Sigmoid colon (tissue), 7 donors: ENCODE results near the gene VAV1. TPM values are rescaled to one million over a fixed set of nuclear protein-coding genes. Genes with fewer than 3 reads are reported as not detected.
"Not testable (repeated sequence)": the region's sequence is repeated elsewhere in the genome, so short reads cannot be mapped to it uniquely, and the experiment has no call there.

ENCODE experiments used
- DNase-seq: peaks from one replicate; pipeline ENCODE4 v3.0.0-alpha.2; 2019
- H3K27ac ChIP-seq, 4 donors: fragments of 200-600 bp; sonication (generic); one replicate each; pipeline ENCODE4 v1.5.1; 2016 to 2019; ENCODE audit warnings: mild to moderate bottlenecking in 1 of 4
- H3K27me3 ChIP-seq, 3 donors: fragments of 200-600 bp; sonication (generic); one replicate each; pipeline ENCODE4 v1.5.1; 2019; ENCODE audit warnings: mild to moderate bottlenecking in 1 of 3
- H3K36me3 ChIP-seq, 4 donors: fragments of 200-600 bp; sonication (generic); one replicate each; pipeline ENCODE4 v1.5.1; 2016 to 2019
- H3K4me1 ChIP-seq, 4 donors: fragments of 200-600 bp; sonication (generic); one replicate each; pipeline ENCODE4 v1.5.1; 2017 to 2019
- H3K4me3 ChIP-seq, 4 donors: fragments of 200-600 bp; sonication (generic); one replicate each; pipeline ENCODE4 v1.5.1; 2017 to 2019; ENCODE audit warnings: mild to moderate bottlenecking in 2 of 4, moderate library complexity in 1 of 4
- H3K9me3 ChIP-seq, 4 donors: fragments of 200-600 bp in 3 of 4; sonication (generic) in 3 of 4; one replicate each; pipeline versions ENCODE4 v1.5.1 to v1.6.1; 2013 to 2019
- CTCF ChIP-seq, 4 experiments: fragments of 450-650 bp in 3 of 4; fragments of 200-600 bp in 1 of 4; IDR thresholded peaks; one replicate each; pipeline ENCODE4 v1.5.1; 2016 to 2019; ENCODE audit warnings: antibody characterized with exemption in 4 of 4, mild to moderate bottlenecking in 3 of 4, moderate library complexity in 2 of 4
- EP300 ChIP-seq, 4 donors: sonication (generic); formaldehyde crosslinking; IDR thresholded peaks; one replicate each; pipeline ENCODE4 v1.6.1; 2017; ENCODE audit warnings: antibody characterized with exemption in 4 of 4
- POLR2A ChIP-seq, 2 donors: fragments of 450-650 bp; IDR thresholded peaks; one replicate each; pipeline ENCODE4 v1.6.1; 2016; ENCODE audit warnings: antibody characterized with exemption in 2 of 2, mild to moderate bottlenecking in 2 of 2, moderate library complexity in 2 of 2
- POLR2AphosphoS5 ChIP-seq, 4 donors: sonication (generic); formaldehyde crosslinking; IDR thresholded peaks; one replicate each; pipeline ENCODE4 v1.6.1; 2017; ENCODE audit warnings: antibody characterized with exemption in 4 of 4
- WGBS, 2 donors: extraction: QIAGEN DNeasy Blood & Tissue Kit; methylation state at CpG; one replicate each; pipeline ENCODE4 v1.1.7; 2013; 5-methylcytosine and 5-hydroxymethylcytosine counted together
- intact Hi-C: fragments of 100-400 bp; cut with DNase I; formaldehyde crosslinking; loops from one replicate; pipeline ENCODE4 v1.15.1; 2023
- polyA plus RNA-seq, 3 donors: library from polyadenylated mRNA; stranded (reverse); fragments of 200-250 nt; gene quantifications; one replicate each; pipeline ENCODE4 v1.2.3, GENCODE V29; 2013
- total RNA-seq, 4 donors: library from RNA; depleted of rRNA; stranded (reverse); fragments of >200 nt; gene quantifications; one replicate each; pipeline ENCODE4 v1.1.0, GENCODE V29; 2016
- donor health status: healthy with polysubstance abuse.
- donor health status: Bipolar disorder and iron deficiency.
- donor health status: healthy.

The VAV1 gene
- total and polyA plus RNA-seq, 7 donors: 2.4 to 18.9 (median 4.1) TPM

GRCh38 chr19:6862673-6863078 lies 90.2 kb downstream of the VAV1 start:
- Histone ChIP-seq H3K4me1 (peaks cover 0 to 9% (median 7%) of the 10 kb centered on the region in 4 donors), H3K4me3 (peak overlapping the region in 3 of 4 donors; percentile 13 to 42 (median 37)), H3K9me3 (no peaks in the 10 kb centered on the region), H3K36me3 (no peaks in the 10 kb centered on the region), H3K27me3 (peaks cover 0 to 5% (median 0%) of the 10 kb centered on the region in 3 donors), H3K27ac (peak overlapping the region in 1 of 4 donors; percentile 47)
- intact Hi-C loops: loop anchor here (1.0 to 5.0 kb wide), 4 partner anchors 110 to 346 kb away; partner anchors contain the start of gene TRIP10
- WGBS, 2 donors: 4 to 7% methylated on average over 16 of the region's 16 CpGs
- peak; percentile 84 for DNase-seq
- TF ChIP-seq POLR2A (IDR thresholded peaks at IDR 0.05) (no peak), CTCF (IDR thresholded peaks at IDR 0.05) (peak; percentile 52 to 89 (median 87))

- H3K4me1 ChIP-seq: peaks cover 0 to 9% (median 7%) of the 10 kb centered on the region in 4 donors
- 53 to 66% methylated on average over 9 of the region's 9 CpGs for WGBS, 2 donors
- no peak for DNase-seq
- no peak for TF ChIP-seq POLR2A (IDR thresholded peaks at IDR 0.05)
- TF ChIP-seq CTCF (IDR thresholded peaks at IDR 0.05): no peak
- TF ChIP-seq POLR2AphosphoS5 (IDR thresholded peaks at IDR 0.05): no peak
- no peak for TF ChIP-seq EP300 (IDR thresholded peaks at IDR 0.05)
- no peaks in the 10 kb centered on the region for H3K36me3 ChIP-seq
- no peak overlapping the region for H3K27ac ChIP-seq
- intact Hi-C loops: loop anchor here (5.0 kb wide), 1 partner anchor 112 kb away; no protein-coding TSS in a partner anchor
- H3K9me3 ChIP-seq: no peaks in the 10 kb centered on the region
- no peak overlapping the region for H3K4me3 ChIP-seq
- peaks cover 0 to 8% (median 0%) of the 10 kb centered on the region in 3 donors for H3K27me3 ChIP-seq
These were observed 91.9 kb downstream of the VAV1 start for GRCh38 chr19:6864325-6864940.

- intact Hi-C loops: no loop called here
- H3K27ac ChIP-seq: no peak overlapping the region
- H3K27me3 ChIP-seq: peaks cover 0 to 8% (median 0%) of the 10 kb centered on the region in 3 donors
- no peak overlapping the region for H3K4me3 ChIP-seq
- TF ChIP-seq POLR2A (IDR thresholded peaks at IDR 0.05) (no peak), CTCF (IDR thresholded peaks at IDR 0.05) (no peak), POLR2AphosphoS5 (IDR thresholded peaks at IDR 0.05) (no peak), EP300 (IDR thresholded peaks at IDR 0.05) (no peak)
- H3K9me3 ChIP-seq: no peaks in the 10 kb centered on the region
- H3K4me1 ChIP-seq: peaks cover 0 to 9% (median 7%) of the 10 kb centered on the region in 4 donors
- 75 to 76% methylated on average over 10 of the region's 10 CpGs for WGBS, 2 donors
- DNase-seq: no peak
- no peaks in the 10 kb centered on the region for H3K36me3 ChIP-seq
These were observed 93.3 kb downstream of the VAV1 start for GRCh38 chr19:6865849-6866248.

GRCh38 chr19:6866741-6867151 lies 94.2 kb downstream of the VAV1 start:
- no peak for TF ChIP-seq POLR2AphosphoS5 (IDR thresholded peaks at IDR 0.05)
- peaks cover 0 to 9% (median 7%) of the 10 kb centered on the region in 4 donors for H3K4me1 ChIP-seq
- H3K27ac ChIP-seq: no peak overlapping the region
- DNase-seq: no peak
- 29 to 62% methylated on average over 6 of the region's 6 CpGs for WGBS, 2 donors
- H3K36me3 ChIP-seq: no peaks in the 10 kb centered on the region
- H3K27me3 ChIP-seq: peaks cover 0 to 8% (median 0%) of the 10 kb centered on the region in 3 donors
- intact Hi-C loops: no loop called here
- no peak overlapping the region for H3K4me3 ChIP-seq
- H3K9me3 ChIP-seq: no peaks in the 10 kb centered on the region

GRCh38 chr19:6868351-6868750 lies 95.8 kb downstream of the VAV1 start:
- H3K9me3 ChIP-seq: no peaks in the 10 kb centered on the region
- no peak overlapping the region for H3K27ac ChIP-seq
- no peak overlapping the region for H3K4me3 ChIP-seq
- TF ChIP-seq POLR2A (IDR thresholded peaks at IDR 0.05) (no peak), CTCF (IDR thresholded peaks at IDR 0.05) (no peak), EP300 (IDR thresholded peaks at IDR 0.05) (no peak), POLR2AphosphoS5 (IDR thresholded peaks at IDR 0.05) (no peak)
- no peak for DNase-seq
- no peaks in the 10 kb centered on the region for H3K36me3 ChIP-seq
- peaks cover 0 to 2% (median under 1%) of the 10 kb centered on the region in 4 donors for H3K4me1 ChIP-seq
- intact Hi-C loops: no loop called here
- H3K27me3 ChIP-seq: peaks cover 0 to 8% (median 0%) of the 10 kb centered on the region in 3 donors
- WGBS, 2 donors: 6 to 12% methylated on average over 4 of the region's 4 CpGs

GRCh38 chr19:6869151-6869882 lies 96.8 kb downstream of the VAV1 start:
- H3K9me3 ChIP-seq, H3K27me3 ChIP-seq, H3K4me1 ChIP-seq, H3K36me3 ChIP-seq, intact Hi-C loops, H3K4me3 ChIP-seq, H3K27ac ChIP-seq, DNase-seq: not testable (repeated sequence)
- WGBS, 2 donors: 90 to 91% methylated on average over 22 of the region's 22 CpGs
